Cardiac septum (tissue), 1 donor: ENCODE data around the gene SPNS3. TPM values are rescaled to one million over a fixed set of nuclear protein-coding genes. Genes with fewer than 3 reads are reported as not detected.

Source experiments
- DNase-seq: peaks from one replicate; pipeline ENCODE4 v3.0.0-alpha.2; 2020; ENCODE audit warnings: low spot score
- intact Hi-C: fragments of 100-400 bp; cut with DNase I; formaldehyde crosslinking; loops from one replicate; pipeline ENCODE4 v1.14.0; 2022
- total RNA-seq: library from RNA; stranded (reverse); fragmentation: NEBNext Ultra II Directional; extraction: Animal tissue kit (Norgen Biotek cat#: 25700); gene quantifications from one replicate; pipeline ENCODE4 v1.2.1, GENCODE V29; 2021
- donor health status: DM: no; HTN: no; CAD: no.

The SPNS3 gene
- total RNA-seq, 1 donor from 2014 or later: 0.54 TPM

DNA sequence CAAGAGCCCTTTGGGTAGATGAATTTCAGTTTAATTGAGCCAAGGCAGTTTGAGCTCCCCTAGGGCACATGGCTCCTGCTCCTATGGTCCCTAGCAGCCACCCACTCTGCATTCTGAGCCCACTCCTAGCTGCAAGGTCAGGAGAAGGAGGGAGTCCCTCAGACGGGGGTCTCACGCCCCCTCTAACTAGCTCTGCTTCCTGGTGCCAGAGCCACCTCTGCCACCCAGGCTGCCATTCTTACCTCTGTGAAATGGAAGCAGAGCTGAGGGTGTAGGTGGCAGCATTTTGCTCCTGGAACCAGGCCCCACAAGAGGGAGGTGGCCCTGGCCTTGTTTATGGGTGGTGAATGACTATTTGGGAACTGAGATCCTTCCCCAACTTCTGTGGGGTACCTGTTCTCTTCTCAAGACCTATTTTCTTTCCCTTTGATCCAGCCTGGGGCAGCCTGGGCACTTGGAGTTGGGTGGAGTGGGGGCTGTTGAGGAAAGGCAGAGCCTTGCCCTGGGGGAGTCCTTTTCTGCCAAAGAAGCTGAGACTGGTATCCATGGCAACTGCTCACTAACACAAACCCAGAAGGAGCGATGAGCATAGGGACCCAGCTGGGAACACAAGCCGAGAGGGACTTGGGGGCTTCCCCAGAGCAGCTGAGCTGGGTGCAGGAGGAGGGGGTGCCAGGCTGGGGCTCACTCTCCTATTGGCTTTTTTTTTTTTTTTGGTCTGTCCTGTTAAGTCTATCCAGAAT, 69.7 kb downstream of the SPNS3 start:
- intact Hi-C loops: loop anchor here (5.0 kb wide), 1 partner anchor 34 kb away; no protein-coding TSS in a partner anchor
- DNase-seq: no peak

DNA sequence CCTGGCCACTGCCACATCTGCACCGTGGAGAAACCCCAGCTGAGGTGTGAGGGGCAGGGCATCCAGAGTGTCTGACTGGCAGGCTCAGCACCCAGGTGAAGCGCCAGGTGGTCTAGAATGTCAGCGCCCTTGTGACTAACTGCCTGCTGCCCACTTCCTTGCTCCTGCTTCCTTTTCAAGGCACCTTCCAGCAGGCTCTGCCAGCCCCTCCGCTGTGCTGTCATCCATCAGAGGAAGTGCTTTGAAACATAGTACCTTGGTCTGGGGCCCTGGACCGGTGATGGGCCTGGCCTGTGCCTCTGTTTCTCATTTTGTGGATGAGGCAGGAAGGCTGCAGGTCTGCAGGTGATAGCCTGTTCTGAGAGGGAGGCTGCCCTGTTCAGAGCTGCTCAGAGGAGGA, 70.4 kb downstream of the SPNS3 start:
- no peak for DNase-seq
- intact Hi-C loops: loop anchor here (5.0 kb wide), 1 partner anchor 33 kb away; no protein-coding TSS in a partner anchor

- DNase-seq: no peak
- intact Hi-C loops: no loop called here
These were observed 71.4 kb downstream of the SPNS3 start for GRCh38 chr17:4505187-4505586.

DNA sequence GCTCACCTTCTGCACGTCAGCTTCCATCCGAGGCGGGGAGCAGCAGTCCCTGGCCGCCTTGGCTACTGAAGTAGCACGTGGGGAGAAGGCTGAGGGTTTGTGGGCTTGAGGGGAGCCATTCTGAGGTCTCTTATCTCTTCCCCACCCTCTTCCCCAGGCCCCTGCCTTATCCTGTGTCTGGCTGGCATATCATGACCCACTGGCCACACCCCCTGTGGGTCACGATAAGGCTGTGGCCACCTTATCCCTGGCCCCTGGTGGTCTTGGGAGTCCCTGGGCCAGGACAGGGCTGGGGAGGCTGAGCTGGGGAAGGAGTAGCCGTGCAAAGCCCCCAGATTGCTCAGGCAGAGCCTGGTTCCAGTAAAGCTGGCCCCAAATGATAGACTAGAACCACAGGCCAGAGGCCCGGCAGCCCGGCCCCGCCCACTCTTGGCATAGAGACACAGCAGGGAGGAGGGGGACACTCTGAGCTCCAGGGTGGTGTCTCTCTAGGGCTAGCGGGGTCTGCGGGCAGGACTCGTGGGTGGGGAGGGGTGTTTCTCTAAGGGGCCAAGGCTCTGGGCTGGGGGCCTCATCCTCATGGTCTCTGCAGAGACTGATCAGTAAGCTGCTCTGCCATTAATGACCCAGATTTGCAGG, 72.6 kb downstream of the SPNS3 start:
- intact Hi-C loops: no loop called here
- DNase-seq: no peak

- intact Hi-C loops: no loop called here
- no peak for DNase-seq
These were observed 73.2 kb downstream of the SPNS3 start for GRCh38 chr17:4506892-4507291.

- intact Hi-C loops: no loop called here
- no peak for DNase-seq
These were observed 73.8 kb downstream of the SPNS3 start for GRCh38 chr17:4507361-4508111.

- intact Hi-C loops: no loop called here
- DNase-seq: no peak
These were observed 74.5 kb downstream of the SPNS3 start for GRCh38 chr17:4508207-4508606.

DNA sequence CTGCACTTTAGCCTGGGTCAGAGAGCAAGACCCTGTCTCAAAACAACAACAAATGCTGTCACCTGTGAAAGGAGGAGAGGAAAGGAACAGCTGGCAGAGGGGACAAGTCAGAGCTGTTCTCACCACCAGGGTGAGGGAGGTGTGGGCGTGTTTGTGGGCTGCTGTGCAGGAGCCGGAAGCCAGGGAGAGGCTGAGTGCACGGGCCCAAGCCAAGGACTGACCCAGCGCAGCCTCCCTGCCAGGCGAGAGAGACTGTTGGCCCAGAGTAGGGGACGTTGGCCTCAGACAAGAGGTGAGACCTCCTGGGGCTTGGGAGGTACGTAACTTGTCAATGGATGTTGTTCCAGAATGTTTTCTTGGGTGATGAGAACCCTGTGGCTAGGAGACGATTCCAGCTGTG, 75.7 kb downstream of the SPNS3 start:
- DNase-seq: no peak
- intact Hi-C loops: no loop called here

DNA sequence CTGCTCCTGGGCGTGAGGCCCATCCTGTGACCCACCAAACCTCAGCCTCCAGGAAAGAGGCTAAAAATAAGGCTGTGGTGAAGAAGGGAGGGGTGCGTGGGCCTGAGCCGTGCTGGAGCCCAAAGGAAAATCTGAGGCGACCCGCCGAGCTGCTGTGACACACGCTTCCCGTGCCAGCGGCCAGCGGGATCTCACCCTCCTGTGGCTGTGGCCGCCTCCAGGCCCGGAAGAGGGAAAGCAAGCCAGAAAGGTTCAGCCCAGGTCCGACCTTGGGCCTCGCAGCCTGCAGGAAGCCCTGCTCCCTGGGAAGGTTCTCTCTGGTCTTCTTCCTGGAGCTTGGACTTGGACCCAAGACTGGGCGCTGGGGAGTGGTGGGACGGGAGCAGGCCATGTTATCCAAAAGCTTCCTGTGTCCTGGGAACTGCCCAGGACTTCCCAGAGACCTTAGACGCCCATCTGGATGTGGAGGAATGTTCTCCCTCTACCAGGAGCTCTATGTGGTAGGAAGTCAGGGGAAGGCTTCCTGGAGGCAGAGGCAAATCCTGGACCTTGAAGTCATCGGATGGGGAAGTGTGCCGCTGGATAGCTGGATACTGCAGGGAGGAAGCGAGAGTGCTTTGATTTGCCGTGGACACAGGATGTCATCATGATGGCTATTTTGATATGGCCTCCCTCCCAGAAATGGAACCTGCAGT, 76.3 kb downstream of the SPNS3 start:
- no peak for DNase-seq
- intact Hi-C loops: no loop called here

GRCh38 chr17:4510618-4510941, 76.8 kb downstream of the SPNS3 start:
- intact Hi-C loops: no loop called here
- DNase-seq: no peak

DNA sequence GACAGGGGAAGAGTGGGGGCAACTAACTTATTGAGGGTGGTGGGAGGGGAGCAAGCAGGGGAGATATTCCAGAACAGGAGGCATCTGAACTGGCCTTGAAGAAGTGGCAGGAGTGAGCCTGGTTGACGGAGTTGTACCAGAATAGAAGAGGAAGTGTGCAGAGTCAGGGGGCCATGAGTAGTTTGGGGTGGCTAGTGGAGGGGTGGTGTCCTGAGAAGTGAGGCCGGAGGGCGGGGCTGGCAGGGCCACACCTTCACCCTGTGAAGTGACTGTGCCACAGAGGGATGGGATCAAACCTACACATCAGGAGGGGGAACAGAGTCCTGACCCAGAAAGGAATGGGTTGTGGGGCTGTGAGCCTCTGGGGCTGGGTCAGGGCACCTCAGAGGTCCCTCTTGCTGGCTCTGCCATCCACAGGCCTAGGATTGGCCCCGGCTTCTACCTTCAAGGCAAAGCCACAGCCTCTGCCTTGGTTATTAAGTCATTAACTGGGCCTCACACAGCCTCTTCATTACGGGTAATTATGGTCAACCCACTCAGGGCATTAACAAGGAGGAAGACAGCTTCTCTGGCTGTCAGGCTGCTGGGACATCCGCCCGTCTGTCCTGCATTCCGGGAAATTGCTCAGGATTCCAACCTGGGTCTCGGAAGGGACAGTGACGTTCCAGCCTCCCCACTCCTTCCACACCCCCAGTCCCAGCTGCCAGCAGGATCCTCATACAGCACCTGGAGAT, 77.6 kb downstream of the SPNS3 start:
- no peak for DNase-seq
- intact Hi-C loops: no loop called here

GRCh38 chr17:4512156-4513112, 78.7 kb downstream of the SPNS3 start:
- intact Hi-C loops: no loop called here
- DNase-seq: no peak

GRCh38 chr17:4513113-4514032, 79.6 kb downstream of the SPNS3 start:
- DNase-seq: no peak
- intact Hi-C loops: no loop called here

DNA sequence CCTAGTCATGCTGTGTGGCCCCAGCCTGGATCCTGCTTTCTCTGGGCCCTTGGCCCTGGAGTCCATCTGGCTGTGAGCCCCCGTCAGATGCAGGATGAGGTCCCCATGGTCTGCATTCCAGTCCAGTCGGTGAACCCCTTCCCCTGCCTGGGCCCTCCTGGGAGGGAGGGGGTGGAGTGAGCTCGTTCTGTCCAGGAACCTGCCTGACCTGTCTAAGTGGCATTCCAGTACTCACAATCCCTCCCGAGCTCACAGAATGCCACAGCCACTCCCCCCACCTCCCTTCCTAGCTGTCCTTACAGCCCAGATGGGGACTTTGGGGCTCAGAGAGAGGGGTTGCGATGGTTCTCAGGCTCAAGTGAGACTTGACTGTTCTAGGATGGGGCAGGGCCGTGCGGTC, 80.5 kb downstream of the SPNS3 start:
- intact Hi-C loops: no loop called here
- no peak for DNase-seq

DNA sequence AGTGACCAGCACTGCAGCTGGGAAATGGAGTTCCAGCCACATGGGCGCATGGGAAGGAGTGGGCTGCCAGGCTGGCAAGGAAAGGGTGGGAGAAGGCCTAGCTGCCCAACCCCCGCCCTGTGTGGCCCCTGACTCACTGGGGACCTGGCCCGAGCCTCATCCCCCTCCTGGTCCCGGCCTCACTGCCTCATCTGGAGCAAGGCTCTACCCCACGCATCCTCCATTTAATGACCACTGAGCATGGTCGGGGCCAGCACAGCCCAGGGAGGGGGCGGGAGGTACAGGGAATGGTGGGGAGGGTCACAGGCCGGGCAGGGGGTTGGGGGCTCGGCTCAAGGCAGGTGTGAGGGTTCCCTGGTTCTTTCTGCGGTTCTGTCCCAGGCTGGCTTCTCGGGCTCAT, 81.0 kb downstream of the SPNS3 start:
- DNase-seq: no peak
- intact Hi-C loops: no loop called here

DNA sequence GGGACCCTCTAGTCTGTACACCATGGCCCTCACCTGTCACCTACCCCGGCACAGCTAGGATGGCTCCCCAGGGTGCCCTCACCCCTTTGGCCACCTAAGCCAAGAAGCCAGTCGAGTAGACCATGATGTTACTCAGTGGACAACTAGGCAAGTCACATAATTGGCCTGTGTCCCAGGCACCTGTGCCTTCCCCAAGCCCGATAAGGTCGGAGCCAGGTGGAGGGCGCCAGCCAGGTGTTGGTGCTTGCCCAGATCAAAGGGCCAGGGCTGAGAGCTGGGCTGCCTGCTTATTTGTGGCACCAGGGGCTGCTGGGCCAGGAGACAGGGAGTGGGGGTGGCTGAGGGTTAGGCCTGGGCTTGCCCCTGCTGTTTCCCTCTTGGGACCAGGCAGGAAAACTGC, 81.8 kb downstream of the SPNS3 start:
- no peak for DNase-seq
- intact Hi-C loops: no loop called here

GRCh38 chr17:4516735-4517134, 83.0 kb downstream of the SPNS3 start:
- DNase-seq: no peak
- intact Hi-C loops: no loop called here
